Stimulated activated naive CD8-positive, alpha-beta T cell treated with anti-CD3 and anti-CD28 coated beads, Interleukin-15, amount 100 ng/mL, for 72 hours (primary cell): ENCODE results near the gene HPSE.
A peak's percentile ranks its signal among the peaks of the same experiment; 100 is the strongest.
"Not testable (repeated sequence)": the region's sequence is repeated elsewhere in the genome, so short reads cannot be mapped to it uniquely, and the experiment has no call there.

Experiments
- ATAC-seq: fragments of 150-1000 bp; cut with Tn5 transposase; 2 replicates; pipeline ENCODE4 v1.10.0; 2021; ENCODE audit warnings: mild to moderate bottlenecking, moderate library complexity
- DNase-seq, 2 donors: peaks; one replicate each; pipeline ENCODE4 v3.0.0; 2021 to 2022
- H3K27ac Mint-ChIP-seq, 2 donors: one replicate each; pipeline ENCODE4 v1.8.0; 2022; ENCODE audit warnings: mild to moderate bottlenecking in 2 of 2, mixed read lengths in 2 of 2, moderate library complexity in 2 of 2
- H3K27me3 Mint-ChIP-seq: one replicate; pipeline ENCODE4 v1.8.0; 2022; ENCODE audit warnings: mixed read lengths
- H3K4me1 Mint-ChIP-seq: one replicate; pipeline ENCODE4 v1.8.0; 2022; ENCODE audit warnings: mild to moderate bottlenecking, mixed read lengths
- H3K4me3 Mint-ChIP-seq, 2 donors: one replicate each; pipeline ENCODE4 v1.8.0; 2022; ENCODE audit warnings: mild to moderate bottlenecking in 2 of 2, mixed read lengths in 2 of 2, moderate library complexity in 1 of 2
- H3K9me3 Mint-ChIP-seq, 2 donors: one replicate each; pipeline ENCODE4 v1.8.0; 2022; ENCODE audit warnings: mixed read lengths in 2 of 2

HPSE gene

DNA sequence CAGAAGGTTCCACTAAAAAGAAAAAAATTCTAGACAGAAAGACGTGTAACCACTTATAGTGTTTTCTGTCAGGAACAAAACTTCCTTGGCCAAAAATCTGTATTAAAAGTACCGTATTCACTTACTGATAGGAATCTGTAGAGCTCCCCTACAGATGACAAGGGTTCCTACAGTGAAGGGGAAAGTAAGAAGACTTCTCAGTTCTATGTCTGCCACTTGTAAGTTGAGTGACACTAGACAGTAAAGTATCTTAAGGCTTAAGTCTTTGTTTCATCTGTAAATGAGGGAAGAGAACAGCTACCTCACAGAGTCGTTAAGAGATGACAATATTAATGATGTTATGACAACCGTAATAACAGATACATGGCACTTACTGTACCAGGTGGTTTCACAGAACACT is 53.3 kb downstream of the HPSE start:
- Mint-ChIP-seq H3K9me3 (no peaks in the 10 kb centered on the region), H3K27ac (peak overlapping the region in 1 of 2 donors; percentile 9), H3K4me1 (peaks cover 64% of the 10 kb centered on the region), H3K4me3 (peak overlapping the region; percentile 62 to 73), H3K27me3 (no peaks in the 10 kb centered on the region)
- no peak for DNase-seq
- ATAC-seq = no peak

- H3K4me1 Mint-ChIP-seq = peaks cover 33% of the 10 kb centered on the region
- H3K9me3 Mint-ChIP-seq = no peaks in the 10 kb centered on the region
- no peaks in the 10 kb centered on the region for H3K27me3 Mint-ChIP-seq
- ATAC-seq (peak; percentile 93), DNase-seq (no peak)
- peak overlapping the region in 1 of 2 donors; percentile 33 for H3K4me3 Mint-ChIP-seq
- H3K27ac Mint-ChIP-seq = peak overlapping the region in 1 of 2 donors; percentile 42
These were observed 58.2 kb downstream of the HPSE start for GRCh38 chr4:83276299-83277040.

- H3K4me1 Mint-ChIP-seq = peaks cover 17% of the 10 kb centered on the region
- ATAC-seq, DNase-seq, H3K27me3 Mint-ChIP-seq, H3K9me3 Mint-ChIP-seq, H3K27ac Mint-ChIP-seq, H3K4me3 Mint-ChIP-seq: not testable (repeated sequence)
These were observed 60.7 kb downstream of the HPSE start for GRCh38 chr4:83273926-83274325.

DNA sequence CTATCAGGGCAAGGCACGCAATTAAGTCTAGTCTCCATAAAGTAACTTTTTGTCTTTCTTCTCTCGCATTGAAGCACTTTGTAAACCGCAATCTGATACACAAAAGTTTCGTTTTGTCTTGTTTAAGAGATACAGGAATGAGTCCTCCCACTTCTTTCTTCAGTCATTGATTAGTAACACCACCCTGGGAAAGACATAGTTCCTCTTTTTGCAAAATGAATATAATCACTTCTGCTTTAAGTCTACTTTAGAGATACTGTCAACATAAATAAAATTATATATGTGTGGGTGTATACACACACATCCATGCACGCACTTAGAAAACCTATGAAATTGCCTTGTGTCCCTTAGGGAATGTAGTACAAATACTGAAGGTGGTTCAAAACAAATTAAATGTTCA is 61.7 kb downstream of the HPSE start:
- H3K4me1 Mint-ChIP-seq = peaks cover 24% of the 10 kb centered on the region
- no peaks in the 10 kb centered on the region for H3K27me3 Mint-ChIP-seq

GRCh38 chr4:83269256-83269655 is 65.4 kb downstream of the HPSE start:
- peaks cover 12% of the 10 kb centered on the region for H3K4me1 Mint-ChIP-seq
- no peak overlapping the region for H3K27ac Mint-ChIP-seq
- H3K9me3 Mint-ChIP-seq = no peaks in the 10 kb centered on the region
- no peaks in the 10 kb centered on the region for H3K27me3 Mint-ChIP-seq
- DNase-seq (no peak), ATAC-seq (no peak)
- no peak overlapping the region for H3K4me3 Mint-ChIP-seq

More for the DNA sequence above, 61.7 kb downstream of the HPSE start:
- ATAC-seq (no peak), DNase-seq (no peak)
- Mint-ChIP-seq H3K27ac (no peak overlapping the region), H3K4me3 (no peak overlapping the region), H3K9me3 (no peaks in the 10 kb centered on the region)

- Mint-ChIP-seq H3K4me1 (peaks cover 12% of the 10 kb centered on the region), H3K27me3 (no peaks in the 10 kb centered on the region), H3K27ac (no peak overlapping the region), H3K4me3 (no peak overlapping the region), H3K9me3 (no peaks in the 10 kb centered on the region)
- DNase-seq (no peak), ATAC-seq (no peak)
These were observed 66.2 kb downstream of the HPSE start for GRCh38 chr4:83268491-83268890.

- no peaks in the 10 kb centered on the region for H3K27me3 Mint-ChIP-seq
- no peak overlapping the region for H3K27ac Mint-ChIP-seq
- peaks cover 12% of the 10 kb centered on the region for H3K4me1 Mint-ChIP-seq
- H3K4me3 Mint-ChIP-seq = no peak overlapping the region
- no peak for DNase-seq
- ATAC-seq = peak; percentile 67
- H3K9me3 Mint-ChIP-seq = no peaks in the 10 kb centered on the region
These were observed 66.7 kb downstream of the HPSE start for GRCh38 chr4:83267830-83268475.

GRCh38 chr4:83267121-83267829 is 67.4 kb downstream of the HPSE start:
- ATAC-seq (no peak), DNase-seq (no peak)
- H3K27ac Mint-ChIP-seq = no peak overlapping the region
- peaks cover 12% of the 10 kb centered on the region for H3K4me1 Mint-ChIP-seq
- H3K4me3 Mint-ChIP-seq = no peak overlapping the region
- H3K27me3 Mint-ChIP-seq = no peaks in the 10 kb centered on the region
- H3K9me3 Mint-ChIP-seq = no peaks in the 10 kb centered on the region

- H3K27ac Mint-ChIP-seq = no peak overlapping the region
- peaks cover 12% of the 10 kb centered on the region for H3K4me1 Mint-ChIP-seq
- no peaks in the 10 kb centered on the region for H3K27me3 Mint-ChIP-seq
- ATAC-seq = peak; percentile 90
- no peaks in the 10 kb centered on the region for H3K9me3 Mint-ChIP-seq
- DNase-seq = peak in 1 of 2 donors; percentile 22
- no peak overlapping the region for H3K4me3 Mint-ChIP-seq
These were observed 68.0 kb downstream of the HPSE start for GRCh38 chr4:83266689-83267088.

DNA sequence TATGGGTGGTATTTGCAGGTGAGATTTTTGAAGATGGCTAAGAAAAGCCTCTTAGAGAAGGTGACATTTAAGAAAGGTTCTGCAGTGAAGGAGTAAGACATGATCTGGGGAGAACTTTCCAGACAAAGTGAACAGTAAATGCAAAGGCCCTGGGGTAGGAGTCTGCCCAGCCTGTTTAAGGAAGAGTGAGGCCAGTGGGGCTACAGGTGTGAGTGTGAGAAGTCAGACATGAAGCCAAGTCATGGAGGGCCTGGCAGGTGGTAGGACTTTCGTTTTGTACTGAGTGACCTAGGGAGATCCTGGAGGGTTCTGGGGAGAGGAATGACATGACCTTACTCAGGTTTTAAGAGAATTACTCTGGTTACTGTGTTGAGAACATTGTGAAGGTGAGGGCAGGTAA is 71.5 kb downstream of the HPSE start:
- no peak for ATAC-seq
- H3K4me3 Mint-ChIP-seq = no peak overlapping the region
- peaks cover 7% of the 10 kb centered on the region for H3K4me1 Mint-ChIP-seq
- no peak for DNase-seq
- no peaks in the 10 kb centered on the region for H3K27me3 Mint-ChIP-seq
- H3K9me3 Mint-ChIP-seq = no peaks in the 10 kb centered on the region
- no peak overlapping the region for H3K27ac Mint-ChIP-seq

- H3K27ac Mint-ChIP-seq = no peak overlapping the region
These were observed 72.0 kb downstream of the HPSE start for GRCh38 chr4:83262682-83263081.

DNA sequence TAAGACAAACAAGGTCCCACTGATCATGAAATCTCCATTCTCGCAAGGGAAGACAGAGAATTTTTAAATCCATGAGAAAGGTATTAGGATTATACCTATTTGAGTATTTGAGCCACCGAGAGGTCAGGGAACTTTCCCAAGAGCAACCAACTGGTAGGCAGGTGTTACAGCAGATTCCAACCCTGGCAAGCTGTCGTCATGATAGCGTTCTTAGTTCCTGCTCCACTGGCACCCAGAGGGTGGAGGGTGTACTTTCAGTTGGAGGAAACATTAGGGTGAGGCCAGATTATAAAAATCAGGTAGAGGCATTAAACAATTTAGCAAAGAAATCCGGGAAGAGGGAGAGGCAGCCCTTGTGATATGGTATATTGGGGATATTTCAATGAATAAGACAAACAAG is 73.3 kb downstream of the HPSE start:
- Mint-ChIP-seq H3K27ac (no peak overlapping the region), H3K4me3 (no peak overlapping the region), H3K4me1 (no peaks in the 10 kb centered on the region), H3K27me3 (no peaks in the 10 kb centered on the region), H3K9me3 (no peaks in the 10 kb centered on the region)
- ATAC-seq = no peak
- no peak for DNase-seq

More at GRCh38 chr4:83262682-83263081, 72.0 kb downstream of the HPSE start:
- Mint-ChIP-seq H3K4me1 (peaks cover 3% of the 10 kb centered on the region), H3K9me3 (no peaks in the 10 kb centered on the region), H3K27me3 (no peaks in the 10 kb centered on the region), H3K4me3 (no peak overlapping the region)
- no peak for DNase-seq
- no peak for ATAC-seq

GRCh38 chr4:83259586-83259985 is 75.1 kb downstream of the HPSE start:
- no peak overlapping the region for H3K4me3 Mint-ChIP-seq
- DNase-seq (no peak), ATAC-seq (no peak)
- H3K27ac Mint-ChIP-seq = no peak overlapping the region
- H3K27me3 Mint-ChIP-seq = no peaks in the 10 kb centered on the region
- no peaks in the 10 kb centered on the region for H3K9me3 Mint-ChIP-seq
- no peaks in the 10 kb centered on the region for H3K4me1 Mint-ChIP-seq

DNA sequence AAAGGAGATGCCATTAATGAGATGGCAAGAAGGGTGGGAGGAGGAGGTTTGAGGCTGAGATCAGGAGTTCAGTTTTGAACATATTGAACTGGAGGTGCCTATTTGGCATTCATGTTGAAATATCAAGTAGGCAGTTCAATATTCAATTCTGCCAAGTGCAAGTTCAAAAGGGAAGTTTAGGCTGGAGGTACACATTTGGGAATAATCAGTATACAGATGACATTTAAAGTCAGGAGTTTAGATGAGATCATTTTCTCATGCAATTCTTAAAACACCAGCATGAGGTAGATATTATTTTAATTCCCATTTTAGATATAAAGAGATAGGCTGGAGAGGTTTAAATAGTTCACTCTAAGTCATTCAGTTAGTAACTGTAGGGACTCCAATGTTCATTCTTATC is 76.2 kb downstream of the HPSE start:
- H3K27ac Mint-ChIP-seq = no peak overlapping the region
- no peaks in the 10 kb centered on the region for H3K9me3 Mint-ChIP-seq
- no peaks in the 10 kb centered on the region for H3K27me3 Mint-ChIP-seq
- no peak for DNase-seq
- H3K4me3 Mint-ChIP-seq = no peak overlapping the region
- H3K4me1 Mint-ChIP-seq = peaks cover 2% of the 10 kb centered on the region
- no peak for ATAC-seq

GRCh38 chr4:83257811-83258210 is 76.8 kb downstream of the HPSE start:
- H3K27ac Mint-ChIP-seq = peak overlapping the region in 1 of 2 donors; percentile 7
- no peaks in the 10 kb centered on the region for H3K9me3 Mint-ChIP-seq
- ATAC-seq (no peak), DNase-seq (no peak)
- H3K27me3 Mint-ChIP-seq = no peaks in the 10 kb centered on the region
- H3K4me3 Mint-ChIP-seq = no peak overlapping the region
- H3K4me1 Mint-ChIP-seq = peaks cover 7% of the 10 kb centered on the region

DNA sequence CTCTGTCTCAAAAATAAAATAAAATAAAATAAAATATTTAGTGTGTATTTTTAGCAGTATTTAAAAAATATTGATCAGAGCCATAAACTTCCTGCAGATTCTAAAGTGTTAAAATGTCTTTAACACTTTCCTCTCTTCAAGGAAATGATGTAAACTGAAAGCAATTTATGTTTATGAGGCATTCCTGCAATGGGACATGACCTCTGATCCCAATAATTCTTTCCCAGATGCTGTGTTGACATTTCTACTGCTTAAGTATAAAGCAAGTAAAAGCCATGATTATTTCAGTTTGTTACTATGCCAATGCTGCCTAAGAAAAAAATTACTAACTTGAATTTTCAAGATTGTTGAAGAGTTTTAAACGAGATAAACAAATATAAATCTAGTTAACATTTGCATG is 79.1 kb downstream of the HPSE start:
- H3K4me1 Mint-ChIP-seq = peaks cover 25% of the 10 kb centered on the region
- no peak for ATAC-seq
- DNase-seq = no peak
- H3K9me3 Mint-ChIP-seq = no peaks in the 10 kb centered on the region
- no peak overlapping the region for H3K4me3 Mint-ChIP-seq
- no peak overlapping the region for H3K27ac Mint-ChIP-seq
- no peaks in the 10 kb centered on the region for H3K27me3 Mint-ChIP-seq
